ENCODE data around the gene KCNK17. TPM values are rescaled to one million over a fixed set of nuclear protein-coding genes. Genes with fewer than 3 reads are reported as not detected.

The KCNK17 gene
- total RNA-seq, 1 donor from 2014 or later: 0.10 TPM

GRCh38 chr6:39266782-39267355 is 47.4 kb downstream of the KCNK17 start:
- no peak for DNase-seq

GRCh38 chr6:39266375-39266774 is 47.8 kb downstream of the KCNK17 start:
- DNase-seq: no peak

DNA sequence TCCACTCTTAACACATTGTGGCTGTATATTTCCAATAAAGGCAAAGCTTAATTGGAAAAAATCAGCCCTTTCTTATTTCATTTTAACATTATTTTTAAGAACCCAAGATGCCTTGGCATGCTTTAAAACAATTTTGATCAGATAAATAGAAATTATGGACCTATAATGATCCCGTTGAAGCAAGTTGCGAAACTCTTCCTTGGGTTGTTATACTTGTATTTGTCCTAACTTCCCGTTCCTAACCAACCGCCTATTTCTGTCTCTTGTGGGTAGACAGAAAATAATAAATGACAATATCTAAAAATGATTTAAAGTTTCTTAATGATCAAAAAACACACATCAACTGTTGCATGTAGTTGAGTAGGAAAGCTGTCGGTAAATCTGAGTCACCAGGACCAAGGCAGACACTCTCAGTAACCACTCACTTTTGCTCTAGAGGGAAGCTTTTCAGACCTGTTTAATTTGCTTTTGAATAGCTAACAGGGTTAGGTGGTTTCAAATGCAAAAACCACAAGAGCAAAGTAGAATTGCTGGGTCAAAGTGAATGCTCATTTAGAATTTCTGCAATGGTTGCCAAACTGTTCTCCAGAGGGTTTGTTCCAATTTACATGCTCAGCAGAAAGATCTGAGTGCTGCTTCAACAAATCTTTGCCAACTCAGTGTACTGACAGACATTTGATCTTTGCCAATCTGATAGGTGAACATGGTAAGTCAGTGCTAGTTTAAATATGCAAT is 50.7 kb downstream of the KCNK17 start:
- DNase-seq: no peak

DNA sequence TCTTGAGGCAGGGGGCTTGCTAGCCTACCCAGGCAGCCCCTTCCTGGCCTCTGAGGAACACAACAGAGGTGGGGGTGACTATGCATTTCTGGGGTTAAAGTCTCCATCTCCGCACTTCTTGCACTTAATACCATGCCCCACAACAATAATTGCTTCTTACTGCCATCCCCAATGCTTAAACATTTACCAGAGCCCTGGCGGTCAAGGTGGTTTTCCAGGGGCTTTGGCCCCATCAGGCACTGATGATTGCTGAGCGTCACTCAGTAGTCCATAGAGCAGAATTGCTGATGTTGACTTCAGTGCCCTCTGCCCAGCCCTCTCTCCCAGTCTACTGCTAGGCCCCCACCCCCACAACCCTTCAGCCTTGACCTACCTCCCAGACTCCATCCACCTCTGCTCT is 52.5 kb downstream of the KCNK17 start:
- DNase-seq: no peak

DNA sequence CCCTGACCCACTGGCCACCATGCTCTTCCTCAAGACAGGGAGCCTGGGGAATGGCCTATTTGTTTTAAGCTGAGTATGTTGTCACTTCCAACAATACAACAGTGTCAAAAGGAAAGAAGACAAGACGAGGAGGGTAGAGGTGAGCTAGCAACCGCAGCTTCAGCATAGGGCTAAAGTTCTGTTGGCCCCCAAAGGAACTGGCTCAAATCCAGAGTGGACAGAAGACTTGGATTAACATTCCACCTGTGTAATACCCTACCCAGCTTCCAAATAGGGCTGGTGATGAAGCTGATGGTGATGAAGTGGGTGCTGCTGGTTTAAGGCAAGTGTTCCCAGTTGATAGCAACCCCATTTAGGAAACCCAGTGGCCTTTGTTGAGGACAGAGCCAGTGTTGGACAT is 53.3 kb downstream of the KCNK17 start:
- no peak for DNase-seq

GRCh38 chr6:39260456-39260855 is 53.8 kb downstream of the KCNK17 start:
- no peak for DNase-seq

DNA sequence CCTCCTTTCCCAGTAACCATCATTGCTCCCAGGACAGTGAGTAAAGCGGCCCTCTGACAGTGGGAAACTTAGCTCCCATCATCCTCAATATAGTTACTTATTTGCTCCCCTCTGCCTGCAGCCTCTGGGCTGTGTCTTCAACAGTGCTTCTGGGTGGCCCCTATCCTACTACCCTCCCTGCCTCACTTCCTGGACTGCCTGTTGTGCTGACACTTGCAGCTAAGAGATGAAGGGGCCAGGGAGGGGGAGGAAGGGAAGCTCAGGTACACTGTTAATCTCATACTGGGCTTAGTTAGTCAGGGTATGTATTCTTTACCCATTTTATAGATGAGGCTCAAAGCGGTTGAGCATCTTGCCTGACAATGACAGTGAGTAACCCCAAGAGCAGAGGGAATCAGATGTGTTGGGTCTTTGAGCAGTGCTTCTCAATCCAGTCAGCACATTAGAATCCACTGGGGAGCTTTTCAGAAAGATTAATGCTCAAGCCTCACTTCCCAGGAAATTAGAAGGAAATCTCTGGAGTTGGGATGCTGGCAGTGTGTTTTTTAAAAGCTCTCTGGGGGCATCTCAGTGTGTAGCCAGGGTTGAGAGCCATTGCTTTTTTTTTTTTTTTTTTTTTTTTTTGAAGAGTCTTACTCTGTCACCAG is 57.8 kb downstream of the KCNK17 start:
- DNase-seq: no peak

- DNase-seq: no peak
Observed at GRCh38 chr6:39254999-39255535, 59.2 kb downstream of the KCNK17 start.

DNA sequence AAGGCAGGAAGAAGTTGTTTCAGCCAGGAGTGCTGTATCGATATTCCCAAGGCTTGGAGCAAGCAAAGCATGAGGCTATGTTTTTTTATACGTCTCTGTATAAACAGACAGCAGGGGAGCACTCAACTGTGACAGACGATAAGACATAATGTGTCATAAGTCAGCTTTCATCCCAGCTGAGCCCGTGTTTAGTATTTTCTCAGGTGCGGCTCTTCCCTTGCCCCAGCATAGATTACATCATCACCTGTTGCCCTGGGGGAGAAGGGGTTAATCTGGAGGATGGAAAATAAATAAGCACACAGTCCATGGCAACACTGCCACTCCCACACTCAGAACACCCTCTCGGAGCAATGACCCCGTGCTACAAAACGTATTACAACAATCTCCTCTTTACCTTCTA is 62.8 kb downstream of the KCNK17 start:
- DNase-seq: no peak

- no peak for DNase-seq
Observed at GRCh38 chr6:39250507-39250906, 63.7 kb downstream of the KCNK17 start.

GRCh38 chr6:39249278-39249677 is 64.9 kb downstream of the KCNK17 start:
- DNase-seq: no peak

Other genes with a start within 250 kb of the KCNK17 start
- 11.9 TPM for gene SAYSD1, start 199.2 kb downstream of the KCNK17 start, total RNA-seq
- 1.4 TPM for gene KCNK5, start 84.9 kb downstream of the KCNK17 start, total RNA-seq
- not detected for gene KCNK16, start 8.3 kb upstream of the KCNK17 start, total RNA-seq